Nephron (organoid): ENCODE data around the gene AANAT.

Experiments
- H3K27ac Mint-ChIP-seq, 3 experiments: 2 replicates each; pipeline ENCODE4 v1.8.0; 2020; ENCODE audit warnings: mixed read lengths in 3 of 3, mild to moderate bottlenecking in 2 of 3, moderate library complexity in 1 of 3
- H3K27me3 Mint-ChIP-seq: 2 replicates; pipeline ENCODE4 v1.8.0; 2021; ENCODE audit warnings: low read depth, mild to moderate bottlenecking, moderate library complexity, mixed read lengths
- H3K36me3 Mint-ChIP-seq: 2 replicates; pipeline ENCODE4 v1.8.0; 2020; ENCODE audit warnings: low read depth, mixed read lengths
- H3K4me1 Mint-ChIP-seq: 2 replicates; pipeline ENCODE4 v1.8.0; 2020; ENCODE audit warnings: mixed read lengths
- H3K4me3 Mint-ChIP-seq, 3 experiments: 2 replicates each; pipeline ENCODE4 v1.8.0; 2020; ENCODE audit warnings: mild to moderate bottlenecking in 3 of 3, mixed read lengths in 3 of 3, moderate library complexity in 2 of 3
- H3K9me3 Mint-ChIP-seq: 2 replicates; pipeline ENCODE4 v1.8.0; 2020; ENCODE audit warnings: mixed read lengths
- TF ChIP-seq, protein P1 (sequence below), 3 experiments: fragments of 200-600 bp; sonication (generic); IDR thresholded peaks; one replicate each; pipeline ENCODE4 v1.5.0; 2021; ENCODE audit warnings: antibody characterized with exemption in 3 of 3; ENCODE audit not compliant: unreplicated experiment in 3 of 3

The AANAT gene

DNA sequence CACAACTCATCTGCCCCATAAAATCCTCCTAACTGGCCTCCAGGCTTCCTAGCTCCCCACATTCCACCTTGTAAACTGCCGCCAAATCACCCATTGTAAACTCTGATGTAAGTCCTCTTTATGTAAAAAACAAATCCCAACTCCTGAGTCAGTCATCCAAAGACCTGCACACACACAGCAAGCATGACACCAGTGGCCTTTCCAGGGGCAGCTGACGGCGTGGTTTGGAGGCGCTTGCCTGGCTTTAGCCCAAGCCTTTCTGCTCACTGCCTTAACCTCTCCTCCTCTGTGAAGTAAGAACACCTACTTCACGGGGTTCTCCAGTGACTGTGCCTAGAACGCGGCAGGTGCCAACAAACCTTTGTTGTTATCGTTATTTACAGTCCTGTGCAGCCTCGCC is 28.5 kb upstream of the AANAT start:
- no peak overlapping the region for H3K27ac Mint-ChIP-seq
- H3K4me3 Mint-ChIP-seq, result no peak overlapping the region
- H3K36me3 Mint-ChIP-seq, result peaks cover 14% of the 10 kb centered on the region
- no peaks in the 10 kb centered on the region for H3K9me3 Mint-ChIP-seq
- H3K27me3 Mint-ChIP-seq, result no peaks in the 10 kb centered on the region
- TF ChIP-seq, protein P1, sequence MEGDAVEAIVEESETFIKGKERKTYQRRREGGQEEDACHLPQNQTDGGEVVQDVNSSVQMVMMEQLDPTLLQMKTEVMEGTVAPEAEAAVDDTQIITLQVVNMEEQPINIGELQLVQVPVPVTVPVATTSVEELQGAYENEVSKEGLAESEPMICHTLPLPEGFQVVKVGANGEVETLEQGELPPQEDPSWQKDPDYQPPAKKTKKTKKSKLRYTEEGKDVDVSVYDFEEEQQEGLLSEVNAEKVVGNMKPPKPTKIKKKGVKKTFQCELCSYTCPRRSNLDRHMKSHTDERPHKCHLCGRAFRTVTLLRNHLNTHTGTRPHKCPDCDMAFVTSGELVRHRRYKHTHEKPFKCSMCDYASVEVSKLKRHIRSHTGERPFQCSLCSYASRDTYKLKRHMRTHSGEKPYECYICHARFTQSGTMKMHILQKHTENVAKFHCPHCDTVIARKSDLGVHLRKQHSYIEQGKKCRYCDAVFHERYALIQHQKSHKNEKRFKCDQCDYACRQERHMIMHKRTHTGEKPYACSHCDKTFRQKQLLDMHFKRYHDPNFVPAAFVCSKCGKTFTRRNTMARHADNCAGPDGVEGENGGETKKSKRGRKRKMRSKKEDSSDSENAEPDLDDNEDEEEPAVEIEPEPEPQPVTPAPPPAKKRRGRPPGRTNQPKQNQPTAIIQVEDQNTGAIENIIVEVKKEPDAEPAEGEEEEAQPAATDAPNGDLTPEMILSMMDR (IDR thresholded peaks at IDR 0.05; ENCODE audit: unreplicated experiment in 3 of 3), result no peak
- no peaks in the 10 kb centered on the region for H3K4me1 Mint-ChIP-seq

- Mint-ChIP-seq H3K4me1 (no peaks in the 10 kb centered on the region), H3K9me3 (no peaks in the 10 kb centered on the region), H3K4me3 (no peak overlapping the region), H3K27me3 (no peaks in the 10 kb centered on the region), H3K27ac (no peak overlapping the region), H3K36me3 (peaks cover 9% of the 10 kb centered on the region)
- TF ChIP-seq, protein P1 (IDR thresholded peaks at IDR 0.05; ENCODE audit: unreplicated experiment in 3 of 3), result no peak
Measured at GRCh38 chr17:76439314-76439928, 28.0 kb upstream of the AANAT start.

DNA sequence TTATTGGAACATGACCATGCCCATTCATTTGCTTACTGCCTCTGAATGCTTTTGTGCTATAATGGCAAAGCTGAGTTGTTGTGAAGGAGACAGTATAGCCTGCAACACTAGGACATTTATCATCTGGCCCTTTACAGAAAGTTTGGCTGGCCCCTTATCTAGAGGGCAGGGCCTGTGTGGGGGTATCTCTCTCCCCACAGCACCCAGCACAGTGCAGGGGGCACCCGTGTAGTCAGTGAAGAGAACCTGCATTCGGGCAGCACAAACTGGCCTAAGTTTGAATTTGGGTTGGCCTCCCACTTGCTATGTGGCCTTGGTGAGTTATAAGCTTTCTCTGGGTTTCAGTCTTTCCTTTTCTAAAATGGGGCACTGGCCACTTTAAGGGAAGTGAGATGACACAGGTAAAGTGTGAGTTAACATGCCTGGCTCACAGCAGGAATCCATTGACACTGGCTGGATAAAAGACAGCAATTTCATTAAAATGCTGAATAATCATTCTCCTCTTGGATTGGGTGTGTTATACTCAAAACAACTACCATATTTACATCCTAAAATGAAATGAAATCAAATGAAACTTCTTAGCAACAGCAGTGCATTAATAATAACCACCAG is 26.5 kb upstream of the AANAT start:
- no peaks in the 10 kb centered on the region for H3K9me3 Mint-ChIP-seq
- no peak overlapping the region for H3K27ac Mint-ChIP-seq
- H3K4me3 Mint-ChIP-seq, result no peak overlapping the region
- H3K4me1 Mint-ChIP-seq, result peaks cover 13% of the 10 kb centered on the region
- TF ChIP-seq, protein P1 (IDR thresholded peaks at IDR 0.05; ENCODE audit: unreplicated experiment in 3 of 3), result no peak
- no peaks in the 10 kb centered on the region for H3K27me3 Mint-ChIP-seq
- peaks cover 5% of the 10 kb centered on the region for H3K36me3 Mint-ChIP-seq

DNA sequence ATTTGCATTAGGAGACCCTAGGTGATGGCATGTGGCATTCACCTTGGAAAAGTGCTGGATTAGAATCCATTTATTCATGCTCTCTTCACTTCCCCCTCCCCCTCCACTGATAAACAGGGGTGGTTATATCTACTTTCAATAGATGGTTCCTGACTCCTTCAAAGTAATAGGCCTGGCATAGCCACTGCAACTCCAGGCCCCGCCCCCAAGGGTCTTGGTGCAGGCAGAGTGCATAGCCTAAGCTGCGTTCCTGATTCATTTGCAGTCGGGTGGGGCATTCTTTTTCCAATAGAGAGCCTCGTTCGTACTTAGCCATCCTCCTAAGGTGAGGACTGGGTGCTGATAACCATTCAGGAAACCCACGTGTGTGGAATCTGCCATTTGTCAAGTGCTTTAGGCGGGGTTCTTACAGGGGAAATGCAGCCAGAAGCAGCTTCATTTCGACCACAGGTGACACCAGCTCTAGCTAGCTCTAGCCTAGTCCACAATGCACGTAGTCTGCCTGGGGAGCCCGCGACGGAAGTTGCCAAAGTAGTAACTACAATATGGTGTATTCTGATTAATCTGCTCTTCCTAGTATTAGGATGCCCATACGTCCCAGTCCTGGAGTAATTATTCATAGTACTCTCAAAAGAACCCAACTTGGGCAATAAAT is 25.6 kb upstream of the AANAT start:
- H3K4me3 Mint-ChIP-seq, result no peak overlapping the region
- no peaks in the 10 kb centered on the region for H3K27me3 Mint-ChIP-seq
- H3K4me1 Mint-ChIP-seq, result peaks cover 22% of the 10 kb centered on the region

GRCh38 chr17:76442341-76443338 is 24.8 kb upstream of the AANAT start:
- TF ChIP-seq, protein P1 (IDR thresholded peaks at IDR 0.05; ENCODE audit: unreplicated experiment in 3 of 3), result no peak
- H3K36me3 Mint-ChIP-seq, result peaks cover 5% of the 10 kb centered on the region

More for the DNA sequence above, 25.6 kb upstream of the AANAT start:
- Mint-ChIP-seq H3K36me3 (peaks cover 5% of the 10 kb centered on the region), H3K9me3 (no peaks in the 10 kb centered on the region), H3K27ac (no peak overlapping the region)
- TF ChIP-seq, protein P1 (IDR thresholded peaks at IDR 0.05; ENCODE audit: unreplicated experiment in 3 of 3), result no peak

More at GRCh38 chr17:76442341-76443338, 24.8 kb upstream of the AANAT start:
- Mint-ChIP-seq H3K4me1 (peaks cover 30% of the 10 kb centered on the region), H3K4me3 (no peak overlapping the region), H3K27ac (no peak overlapping the region), H3K27me3 (no peaks in the 10 kb centered on the region), H3K9me3 (no peaks in the 10 kb centered on the region)
